ENCODE measurements around the gene UBE2D4. TPM values are rescaled to one million over a fixed set of nuclear protein-coding genes. Genes with fewer than 3 reads are reported as not detected.
"Not testable (repeated sequence)": the region's sequence is repeated elsewhere in the genome, so short reads cannot be mapped to it uniquely, and the experiment has no call there.

Gene UBE2D4
- total RNA-seq, 1 donor from 2014 or later: 10.1 TPM

DNA sequence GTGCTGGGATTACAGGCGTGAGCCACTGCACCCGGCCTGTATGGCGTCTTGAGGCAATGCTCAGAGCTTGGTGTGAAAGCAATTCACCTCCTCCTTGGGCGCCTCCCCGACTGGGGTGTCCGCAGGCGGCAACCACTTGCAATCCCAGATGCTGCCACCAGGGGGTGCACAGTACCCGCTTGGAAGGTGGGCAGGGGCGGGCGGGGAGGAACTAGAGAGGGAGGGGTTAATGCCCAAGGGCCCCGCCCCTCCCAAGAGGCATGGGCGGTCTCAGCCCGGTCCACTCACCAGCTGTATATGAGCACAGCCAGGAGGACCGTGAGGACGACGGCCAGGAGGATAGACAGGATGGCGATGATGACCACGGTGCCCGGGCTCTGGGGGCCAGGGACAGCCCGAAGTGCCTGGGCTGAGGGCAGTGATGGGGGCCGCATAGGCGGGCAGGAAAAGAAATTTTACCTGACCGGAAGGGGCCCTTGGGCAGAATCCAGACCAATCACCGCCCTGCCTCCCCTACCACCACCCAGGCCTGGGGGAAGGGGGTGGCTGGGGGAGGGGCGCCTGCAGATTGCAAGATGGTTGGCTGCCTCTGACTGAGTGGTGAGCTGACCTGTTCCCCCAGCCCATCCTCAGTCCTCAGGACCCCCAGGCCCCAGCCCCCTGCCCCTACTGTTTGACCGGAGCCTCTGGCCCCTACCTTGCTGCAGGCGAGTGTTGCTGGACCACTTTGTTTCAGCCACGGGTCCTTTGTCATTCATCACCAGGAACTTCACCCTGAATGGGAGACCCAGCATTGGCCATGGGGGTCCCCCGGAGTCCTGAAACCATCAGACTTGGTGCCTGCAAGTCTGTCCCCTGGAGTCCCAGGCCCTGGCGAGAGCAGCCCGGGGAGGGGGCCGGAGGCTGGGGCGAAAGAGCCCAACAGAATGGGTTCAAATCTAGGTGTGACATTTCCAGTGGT lies 59.9 kb downstream of the UBE2D4 start:
- not testable (repeated sequence) for H3K27ac Mint-ChIP-seq (ENCODE audit: unreplicated experiment); H3K4me1 Mint-ChIP-seq (ENCODE audit: low read depth, unreplicated experiment); H3K4me3 Mint-ChIP-seq (ENCODE audit: unreplicated experiment); H3K36me3 Mint-ChIP-seq (ENCODE audit: unreplicated experiment); H3K27me3 Mint-ChIP-seq (ENCODE audit: unreplicated experiment); H3K9me3 Mint-ChIP-seq (ENCODE audit: unreplicated experiment)
- DNase-seq: peak; percentile 94
- peak; percentile 89 for TF ChIP-seq CTCF (IDR thresholded peaks at IDR 0.05; ENCODE audit: partially characterized antibody, unreplicated experiment)

DNA sequence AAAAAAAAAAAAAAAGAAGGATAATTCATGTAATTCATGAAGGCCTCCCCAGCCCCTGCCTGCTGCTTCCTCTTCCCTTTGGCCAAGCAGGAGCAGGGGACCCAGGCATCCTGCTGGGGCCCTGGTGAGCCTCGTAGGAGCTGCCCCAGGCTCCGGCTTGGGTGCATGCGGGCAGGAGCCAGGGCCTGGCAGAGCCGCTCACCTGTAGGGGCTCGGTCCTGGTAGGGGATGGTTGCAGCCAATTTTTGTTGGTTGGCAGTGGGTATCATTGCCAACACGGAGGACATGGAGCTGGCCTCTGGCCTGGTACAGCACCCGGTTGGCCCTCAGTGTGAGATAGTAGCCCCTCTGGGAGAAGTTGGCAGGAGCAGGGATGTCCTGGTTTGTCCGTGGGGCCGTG lies 61.2 kb downstream of the UBE2D4 start:
- not testable (repeated sequence) for H3K36me3 Mint-ChIP-seq (ENCODE audit: unreplicated experiment); DNase-seq; H3K27ac Mint-ChIP-seq (ENCODE audit: unreplicated experiment); H3K4me1 Mint-ChIP-seq (ENCODE audit: low read depth, unreplicated experiment); H3K27me3 Mint-ChIP-seq (ENCODE audit: unreplicated experiment); H3K4me3 Mint-ChIP-seq (ENCODE audit: unreplicated experiment); H3K9me3 Mint-ChIP-seq (ENCODE audit: unreplicated experiment)

- not testable (repeated sequence) for H3K4me3 Mint-ChIP-seq (ENCODE audit: unreplicated experiment); H3K27me3 Mint-ChIP-seq (ENCODE audit: unreplicated experiment); H3K4me1 Mint-ChIP-seq (ENCODE audit: low read depth, unreplicated experiment); H3K9me3 Mint-ChIP-seq (ENCODE audit: unreplicated experiment); H3K36me3 Mint-ChIP-seq (ENCODE audit: unreplicated experiment)
- DNase-seq: peak; percentile 42
- H3K27ac Mint-ChIP-seq (ENCODE audit: unreplicated experiment): peak overlapping the region; percentile 68
These were observed 63.9 kb downstream of the UBE2D4 start for GRCh38 chr7:43990011-43990585.

DNA sequence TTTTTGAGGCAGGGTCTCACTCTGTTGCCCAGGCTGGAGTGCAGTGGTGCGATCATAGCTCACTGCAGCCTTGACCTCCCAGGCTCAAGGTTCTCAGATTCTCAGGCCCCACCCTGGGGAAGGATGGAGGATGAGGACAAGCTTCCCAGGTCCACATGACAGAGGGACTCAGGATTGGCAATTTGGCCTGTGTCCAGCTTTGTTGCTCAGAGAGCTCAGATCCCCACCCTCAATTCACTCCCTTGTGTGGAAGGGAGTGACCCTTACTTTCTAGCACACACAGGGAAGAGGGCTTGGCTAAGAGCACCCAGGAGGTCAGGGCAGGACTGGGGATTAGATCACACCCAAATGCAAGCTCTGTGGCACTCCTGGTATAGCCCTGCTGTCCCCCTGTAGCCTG lies 64.6 kb downstream of the UBE2D4 start:
- H3K4me3 Mint-ChIP-seq (ENCODE audit: unreplicated experiment); H3K36me3 Mint-ChIP-seq (ENCODE audit: unreplicated experiment); DNase-seq; H3K27me3 Mint-ChIP-seq (ENCODE audit: unreplicated experiment); H3K4me1 Mint-ChIP-seq (ENCODE audit: low read depth, unreplicated experiment); H3K9me3 Mint-ChIP-seq (ENCODE audit: unreplicated experiment): not testable (repeated sequence)
- peak overlapping the region; percentile 48 for H3K27ac Mint-ChIP-seq (ENCODE audit: unreplicated experiment)

DNA sequence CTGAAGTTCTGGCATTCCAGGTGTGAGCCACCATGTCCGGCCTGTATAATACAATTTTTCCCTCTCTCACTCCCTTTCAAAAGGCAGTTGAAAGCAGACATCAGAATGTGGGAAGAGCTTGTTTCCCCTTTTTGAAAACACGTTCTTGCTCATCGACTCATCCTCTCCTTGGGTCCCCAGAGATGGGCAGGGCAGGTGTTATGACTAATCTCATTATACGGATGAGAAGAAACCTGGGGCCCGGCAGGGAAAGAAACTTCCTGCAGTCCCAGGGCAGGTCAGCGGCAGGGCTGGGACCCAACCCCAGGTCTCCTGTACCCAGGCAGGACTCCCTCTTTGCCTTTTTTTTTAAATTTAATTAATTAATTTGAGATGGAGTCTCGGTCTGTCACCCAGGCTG lies 66.7 kb downstream of the UBE2D4 start:
- not testable (repeated sequence) for DNase-seq; H3K36me3 Mint-ChIP-seq (ENCODE audit: unreplicated experiment); H3K27ac Mint-ChIP-seq (ENCODE audit: unreplicated experiment); H3K27me3 Mint-ChIP-seq (ENCODE audit: unreplicated experiment); H3K4me1 Mint-ChIP-seq (ENCODE audit: low read depth, unreplicated experiment); H3K4me3 Mint-ChIP-seq (ENCODE audit: unreplicated experiment); H3K9me3 Mint-ChIP-seq (ENCODE audit: unreplicated experiment)

DNA sequence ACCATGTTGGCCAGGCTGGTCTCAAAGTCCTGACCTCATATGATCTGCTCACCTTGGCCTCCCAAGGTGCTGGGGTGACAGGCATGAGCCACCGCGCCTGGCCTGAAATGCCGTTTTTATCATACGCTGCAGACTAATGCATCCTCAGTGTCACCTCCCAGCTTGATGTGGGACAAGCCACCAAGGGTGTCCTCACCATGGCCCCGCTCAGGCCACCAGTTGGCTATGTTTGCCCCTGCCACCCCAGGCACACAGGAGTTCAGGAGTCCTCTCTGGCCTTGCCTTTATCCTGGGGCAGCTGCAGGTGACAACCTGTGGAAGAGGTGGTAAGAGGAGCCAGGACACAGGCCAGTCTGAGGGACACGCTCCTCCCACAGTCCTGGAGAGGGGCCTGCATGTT lies 68.4 kb downstream of the UBE2D4 start:
- H3K4me3 Mint-ChIP-seq (ENCODE audit: unreplicated experiment); DNase-seq; H3K27ac Mint-ChIP-seq (ENCODE audit: unreplicated experiment); H3K9me3 Mint-ChIP-seq (ENCODE audit: unreplicated experiment); H3K27me3 Mint-ChIP-seq (ENCODE audit: unreplicated experiment); H3K4me1 Mint-ChIP-seq (ENCODE audit: low read depth, unreplicated experiment); H3K36me3 Mint-ChIP-seq (ENCODE audit: unreplicated experiment): not testable (repeated sequence)

GRCh38 chr7:43997532-43997931 lies 71.3 kb downstream of the UBE2D4 start, which contains the start of gene SPDYE1:
SPDYE1 (plus strand) TSS chr7:43997897; CDS start chr7:43999950, 2,053 bp downstream.
- not testable (repeated sequence) for H3K9me3 Mint-ChIP-seq (ENCODE audit: unreplicated experiment)

More at GRCh38 chr7:43997532-43997931, 71.3 kb downstream of the UBE2D4 start, which contains the start of gene SPDYE1:
- not testable (repeated sequence) for H3K27ac Mint-ChIP-seq (ENCODE audit: unreplicated experiment); DNase-seq; H3K27me3 Mint-ChIP-seq (ENCODE audit: unreplicated experiment); H3K4me1 Mint-ChIP-seq (ENCODE audit: low read depth, unreplicated experiment); H3K36me3 Mint-ChIP-seq (ENCODE audit: unreplicated experiment); H3K4me3 Mint-ChIP-seq (ENCODE audit: unreplicated experiment)

Other genes with a start within 250 kb of the UBE2D4 start
- 73.7 TPM for gene COA1, start 196.9 kb upstream of the UBE2D4 start, total RNA-seq (ENCODE audit: unreplicated experiment)
- 63.4 TPM for gene BLVRA, start 167.8 kb upstream of the UBE2D4 start, total RNA-seq (ENCODE audit: unreplicated experiment)
- 60.8 TPM for gene MRPS24, start 56.9 kb upstream of the UBE2D4 start, total RNA-seq (ENCODE audit: unreplicated experiment)
- gene URGCP, start 19.8 kb upstream of the UBE2D4 start, total RNA-seq (ENCODE audit: unreplicated experiment): 17.8 TPM
- not detected for gene SPDYE1, start 71.5 kb downstream of the UBE2D4 start, total RNA-seq (ENCODE audit: unreplicated experiment)
- 154 TPM for gene DBNL, start 118.3 kb downstream of the UBE2D4 start, total RNA-seq (ENCODE audit: unreplicated experiment)
- 13.3 TPM for gene PGAM2, start 139.1 kb downstream of the UBE2D4 start, total RNA-seq (ENCODE audit: unreplicated experiment)
- 28.8 TPM for gene POLM, start 156.1 kb downstream of the UBE2D4 start, total RNA-seq (ENCODE audit: unreplicated experiment)
- gene AEBP1, start 177.9 kb downstream of the UBE2D4 start, total RNA-seq (ENCODE audit: unreplicated experiment): 35.4 TPM
- gene POLD2, start 197.1 kb downstream of the UBE2D4 start, total RNA-seq (ENCODE audit: unreplicated experiment): 71.2 TPM
- gene MYL7, start 214.9 kb downstream of the UBE2D4 start, total RNA-seq (ENCODE audit: unreplicated experiment): 7.6 TPM

Measured in glutamatergic neuron (in vitro differentiated cells).